SU-DHL-6 (cell line): ENCODE measurements around the gene BTBD1.

Experiments used
- H2AFZ ChIP-seq: fragments of 200-600 bp; sonication (generic); 2 replicates; pipeline ENCODE4 v1.6.1; 2014; ENCODE audit warnings: low read depth, mild to moderate bottlenecking, moderate library complexity, mixed read lengths, antibody characterized with exemption, low read length; ENCODE audit not compliant: severe bottlenecking
- H3F3A ChIP-seq: fragments of 200-600 bp; shearing (Covaris generic); 2 replicates; pipeline ENCODE4 v1.6.0; 2016; ENCODE audit warnings: antibody characterized with exemption, mild to moderate bottlenecking; ENCODE audit not compliant: insufficient read depth
- H3K27ac ChIP-seq: fragments of 200-600 bp; sonication (generic); 2 replicates; pipeline ENCODE4 v1.5.1; 2016; ENCODE audit warnings: low read depth, mild to moderate bottlenecking, low read length, moderate library complexity, mixed read lengths
- H3K27me3 ChIP-seq: fragments of 200-600 bp; sonication (generic), shearing (Covaris generic); 2 replicates; pipeline ENCODE4 v1.6.0; 2014; ENCODE audit warnings: mild to moderate bottlenecking, low read length
- H3K36me3 ChIP-seq: fragments of 200-600 bp; sonication (generic); 2 replicates; pipeline ENCODE4 v1.6.1; 2014; ENCODE audit warnings: mild to moderate bottlenecking, low read length, mixed read lengths
- H3K4me2 ChIP-seq: fragments of 300-600, 200-600 bp; shearing (Covaris generic), sonication (generic); 2 replicates; pipeline ENCODE4 v1.6.0; 2014; ENCODE audit warnings: low read length, low read depth, mild to moderate bottlenecking; ENCODE audit not compliant: poor library complexity, severe bottlenecking
- H3K4me3 ChIP-seq: fragments of 200-600 bp; sonication (generic); 2 replicates; pipeline ENCODE4 v1.5.1; 2014; ENCODE audit warnings: antibody characterized with exemption, low read length, mild to moderate bottlenecking, mixed read lengths; ENCODE audit not compliant: insufficient read depth, poor library complexity, severe bottlenecking
- H3K79me2 ChIP-seq: fragments of 200-600 bp; sonication (generic); 2 replicates; pipeline ENCODE4 v1.6.1; 2014; ENCODE audit warnings: mild to moderate bottlenecking, low read length, moderate library complexity; ENCODE audit not compliant: insufficient read depth
- H3K9ac ChIP-seq: fragments of 200-600 bp; sonication (generic); 2 replicates; pipeline ENCODE4 v1.7.0; 2014; ENCODE audit warnings: mild to moderate bottlenecking, low read length
- H3K9me2 ChIP-seq: fragments of 200-600 bp; sonication (generic); replicated peaks from 2 replicates; pipeline ENCODE4 v1.6.1; 2014; ENCODE audit warnings: low read length; ENCODE audit not compliant: insufficient read depth
- H3K9me3 ChIP-seq: fragments of 200-600 bp; sonication (generic); 2 replicates; pipeline ENCODE4 v1.6.1; 2014; ENCODE audit warnings: low read length, mixed read lengths; ENCODE audit not compliant: insufficient read depth
- H4K20me1 ChIP-seq: fragments of 200-600 bp; sonication (generic); 2 replicates; pipeline ENCODE4 v1.6.1; 2014; ENCODE audit warnings: low read depth, mild to moderate bottlenecking, antibody characterized with exemption, low read length, moderate library complexity, mixed read lengths
- CTCF ChIP-seq: fragments of 200-600 bp; sonication (generic); IDR thresholded peaks from one replicate; pipeline ENCODE4 v1.5.1; 2017; ENCODE audit warnings: antibody characterized with exemption, mild to moderate bottlenecking, low read length, moderate library complexity; ENCODE audit not compliant: insufficient read depth, poor library complexity, severe bottlenecking
- EZH2phosphoT487 ChIP-seq: fragments of 200-600 bp; sonication (generic), shearing (Covaris generic); conservative IDR thresholded peaks from 2 replicates; pipeline ENCODE4 v1.6.1; 2018; ENCODE audit warnings: mild to moderate bottlenecking, antibody characterized with exemption, low read length, moderate library complexity, mixed read lengths

The BTBD1 gene

GRCh38 chr15:83057696-83058376 lies 9.2 kb downstream of the BTBD1 start:
- Histone ChIP-seq H3K4me2 (no peak overlapping the region), H4K20me1 (peaks cover 32% of the 10 kb centered on the region), H3K79me2 (peaks cover 82% of the 10 kb centered on the region), H2AFZ (no peak overlapping the region), H3K4me3 (no peak overlapping the region), H3K27ac (no peak overlapping the region), H3K9me3 (no peaks in the 10 kb centered on the region), H3K9me2 (no peaks in the 10 kb centered on the region), H3K9ac (no peak overlapping the region), H3F3A (no peaks in the 10 kb centered on the region), H3K36me3 (peaks cover 20% of the 10 kb centered on the region; the same call in 1 of the 2 replicates), H3K27me3 (no peaks in the 10 kb centered on the region)
- TF ChIP-seq EZH2phosphoT487 (no peak), CTCF (no peak)

GRCh38 chr15:83057002-83057401 lies 10.1 kb downstream of the BTBD1 start:
- no peak overlapping the region for H3K27ac ChIP-seq
- no peak overlapping the region for H3K9ac ChIP-seq
- H3K79me2 ChIP-seq: peaks cover 75% of the 10 kb centered on the region
- no peak overlapping the region for H3K4me3 ChIP-seq
- peaks cover 26% of the 10 kb centered on the region for H4K20me1 ChIP-seq
- no peaks in the 10 kb centered on the region for H3K9me3 ChIP-seq
- H3K36me3 ChIP-seq: peaks cover 20% of the 10 kb centered on the region; the same call in 1 of the 2 replicates
- no peaks in the 10 kb centered on the region for H3K9me2 ChIP-seq
- H2AFZ ChIP-seq: no peak overlapping the region
- TF ChIP-seq EZH2phosphoT487: no peak
- no peak overlapping the region for H3K4me2 ChIP-seq
- H3K27me3 ChIP-seq: no peaks in the 10 kb centered on the region
- H3F3A ChIP-seq: no peaks in the 10 kb centered on the region

GRCh38 chr15:83053151-83053550 lies 13.9 kb downstream of the BTBD1 start:
- Histone ChIP-seq H3K9ac (no peak overlapping the region), H3K36me3 (peaks cover 38% of the 10 kb centered on the region), H2AFZ (no peak overlapping the region), H3K9me3 (no peaks in the 10 kb centered on the region), H3K27ac (no peak overlapping the region), H3K4me3 (no peak overlapping the region), H3K27me3 (no peaks in the 10 kb centered on the region), H4K20me1 (peaks cover 18% of the 10 kb centered on the region; the same call in 1 of the 2 replicates), H3F3A (no peaks in the 10 kb centered on the region), H3K79me2 (peaks cover 60% of the 10 kb centered on the region), H3K4me2 (no peak overlapping the region), H3K9me2 (no peaks in the 10 kb centered on the region)
- TF ChIP-seq CTCF (no peak), EZH2phosphoT487 (no peak)

GRCh38 chr15:83046558-83047127 lies 20.4 kb downstream of the BTBD1 start:
- Histone ChIP-seq H3K79me2 (peaks cover 54% of the 10 kb centered on the region), H4K20me1 (peaks cover 10% of the 10 kb centered on the region)

More at GRCh38 chr15:83046558-83047127, 20.4 kb downstream of the BTBD1 start:
- no peak overlapping the region for H3K27ac ChIP-seq
- H2AFZ ChIP-seq: no peak overlapping the region
- H3K9ac ChIP-seq: no peak overlapping the region
- H3F3A ChIP-seq: no peaks in the 10 kb centered on the region
- H3K36me3 ChIP-seq: peaks cover 47% of the 10 kb centered on the region
- no peak for TF ChIP-seq CTCF
- TF ChIP-seq EZH2phosphoT487: no peak
- no peak overlapping the region for H3K4me2 ChIP-seq
- H3K4me3 ChIP-seq: no peak overlapping the region
- H3K9me3 ChIP-seq: no peaks in the 10 kb centered on the region
- no peaks in the 10 kb centered on the region for H3K9me2 ChIP-seq
- H3K27me3 ChIP-seq: no peaks in the 10 kb centered on the region
